Spleen (tissue), 7 donors: Measurements from ENCODE around the gene PCDHGA8.
"Not testable (repeated sequence)": the region's sequence is repeated elsewhere in the genome, so short reads cannot be mapped to it uniquely, and the experiment has no call there.

Experiments used
- CTCF ChIP-seq, 11 experiments: fragments of 200-600 bp in 7 of 11; fragments of 450-650 bp in 4 of 11; sonication (generic) in 4 of 11; IDR thresholded peaks in 8 of 11; conservative IDR thresholded peaks in 3 of 11; 1 replicate in 7 of 11; 2 replicates in 4 of 11; pipeline versions ENCODE4 v1.4.0 to v1.8.0; 2016 to 2021; ENCODE audit warnings: antibody characterized with exemption in 11 of 11, inconsistent platforms in 4 of 11, mild to moderate bottlenecking in 1 of 11
- POLR2A ChIP-seq, 3 donors: fragments of 450-650 bp; IDR thresholded peaks; one replicate each; pipeline ENCODE4 v1.5.1; 2017; ENCODE audit warnings: antibody characterized with exemption in 3 of 3, mild to moderate bottlenecking in 1 of 3
- POLR2AphosphoS5 ChIP-seq, 3 donors: sonication (generic); formaldehyde crosslinking; IDR thresholded peaks; one replicate each; pipeline ENCODE4 v1.5.1; 2017; ENCODE audit warnings: antibody characterized with exemption in 3 of 3
- donor health status: DM: no; HTN: no; CAD: no; lungs with moderate emphysema.
- donor health status: DM: no; HTN: no; CAD: no.
- donor health status: DM: no; HTN: no; CAD: no.

- TF ChIP-seq CTCF (IDR thresholded peaks at IDR 0.05 in 8 of 11, conservative IDR thresholded peaks at IDR 0.05 in 3 of 11); POLR2A (IDR thresholded peaks at IDR 0.05); POLR2AphosphoS5 (IDR thresholded peaks at IDR 0.05): not testable (repeated sequence)
Measured at GRCh38 chr5:141394401-141395187, 2.2 kb downstream of the PCDHGA8 start.
